Astrocyte (in vitro differentiated cells and primary cell): Measurements from ENCODE around the gene COMMD8.

Experiments
- CTCF ChIP-seq: IDR thresholded peaks from 2 replicates; pipeline ENCODE4 v1.5.1; 2011; ENCODE audit warnings: low read depth, mild to moderate bottlenecking, inconsistent platforms, low read length, moderate library complexity; ENCODE audit not compliant: insufficient read depth
- EZH2 ChIP-seq: IDR thresholded peaks from 2 replicates; pipeline ENCODE4 v1.6.1; 2012; ENCODE audit warnings: mild to moderate bottlenecking, low read length, inconsistent platforms; ENCODE audit not compliant: insufficient read depth

GRCh38 chr4:47499700-47500099 lies 36.2 kb upstream of the COMMD8 start:
- TF ChIP-seq CTCF (no peak), EZH2 (no peak)
